Measurements from ENCODE around the gene LIPC.

LIPC gene

GRCh38 chr15:58509556-58509955, 77.8 kb downstream of the LIPC start:
- no peak overlapping the region for H3K4me3 ChIP-seq (ENCODE audit: low read depth in 1 of 2, low read length in 2 of 2)
- H3K9me3 ChIP-seq (ENCODE audit: insufficient read depth, low read length, severe bottlenecking) = no peaks in the 10 kb centered on the region
- H3K4me1 ChIP-seq (ENCODE audit: insufficient read depth, low read length) = no peaks in the 10 kb centered on the region
- ATAC-seq (ENCODE audit: insufficient read depth, low read depth) = no peak
- H3K4me2 ChIP-seq (ENCODE audit: insufficient read depth, low read length) = no peak overlapping the region
- no peak for TF ChIP-seq CTCF (IDR thresholded peaks at IDR 0.05; ENCODE audit: borderline replicate concordance, extremely low read depth, low read length, poor library complexity, severe bottlenecking)
- TF ChIP-seq EZH2 (IDR thresholded peaks at IDR 0.05; ENCODE audit: borderline replicate concordance, low read depth, low read length, severe bottlenecking) = no peak
- no peak for DNase-seq
- H4K20me1 ChIP-seq (ENCODE audit: insufficient read depth, low read length) = no peaks in the 10 kb centered on the region
- H3K9ac ChIP-seq (ENCODE audit: low read depth, low read length) = no peak overlapping the region
- no peaks in the 10 kb centered on the region for H3K79me2 ChIP-seq (ENCODE audit: insufficient read depth, low read length)
- H3K27ac ChIP-seq (ENCODE audit: low read length) = no peak overlapping the region
- H3K27me3 ChIP-seq (ENCODE audit: insufficient read depth, low read length, poor library complexity) = no peaks in the 10 kb centered on the region
- H2AFZ ChIP-seq (ENCODE audit: low read depth, low read length) = no peak overlapping the region
- no peaks in the 10 kb centered on the region for H3K36me3 ChIP-seq (ENCODE audit: insufficient read depth, low read length)

GRCh38 chr15:58510715-58511598, 79.2 kb downstream of the LIPC start:
- TF ChIP-seq CTCF (IDR thresholded peaks at IDR 0.05; ENCODE audit: borderline replicate concordance, extremely low read depth, low read length, poor library complexity, severe bottlenecking) = no peak
- no peak for TF ChIP-seq EZH2 (IDR thresholded peaks at IDR 0.05; ENCODE audit: borderline replicate concordance, low read depth, low read length, severe bottlenecking)
- H3K9me3 ChIP-seq (ENCODE audit: insufficient read depth, low read length, severe bottlenecking) = no peaks in the 10 kb centered on the region
- DNase-seq (no peak), ATAC-seq (ENCODE audit: insufficient read depth, low read depth) (no peak)
- H3K4me1 ChIP-seq (ENCODE audit: insufficient read depth, low read length) = peaks cover 5% of the 10 kb centered on the region
- no peak overlapping the region for H3K27ac ChIP-seq (ENCODE audit: low read length)
- H3K27me3 ChIP-seq (ENCODE audit: insufficient read depth, low read length, poor library complexity) = no peaks in the 10 kb centered on the region
- H3K36me3 ChIP-seq (ENCODE audit: insufficient read depth, low read length) = no peaks in the 10 kb centered on the region
- no peak overlapping the region for H3K9ac ChIP-seq (ENCODE audit: low read depth, low read length)
- no peak overlapping the region for H2AFZ ChIP-seq (ENCODE audit: low read depth, low read length)
- H3K4me2 ChIP-seq (ENCODE audit: insufficient read depth, low read length) = no peak overlapping the region
- H4K20me1 ChIP-seq (ENCODE audit: insufficient read depth, low read length) = no peaks in the 10 kb centered on the region
- H3K79me2 ChIP-seq (ENCODE audit: insufficient read depth, low read length) = no peaks in the 10 kb centered on the region
- H3K4me3 ChIP-seq (ENCODE audit: low read depth in 1 of 2, low read length in 2 of 2) = no peak overlapping the region

GRCh38 chr15:58511599-58511987, 79.8 kb downstream of the LIPC start:
- no peak for DNase-seq
- no peak for ATAC-seq (ENCODE audit: insufficient read depth, low read depth)
- Histone ChIP-seq H3K27ac (ENCODE audit: low read length) (no peak overlapping the region), H3K4me2 (ENCODE audit: insufficient read depth, low read length) (no peak overlapping the region), H3K36me3 (ENCODE audit: insufficient read depth, low read length) (no peaks in the 10 kb centered on the region), H3K79me2 (ENCODE audit: insufficient read depth, low read length) (no peaks in the 10 kb centered on the region), H3K9me3 (ENCODE audit: insufficient read depth, low read length, severe bottlenecking) (no peaks in the 10 kb centered on the region), H4K20me1 (ENCODE audit: insufficient read depth, low read length) (no peaks in the 10 kb centered on the region), H3K4me1 (ENCODE audit: insufficient read depth, low read length) (peaks cover 11% of the 10 kb centered on the region), H3K9ac (ENCODE audit: low read depth, low read length) (no peak overlapping the region), H3K4me3 (ENCODE audit: low read depth in 1 of 2, low read length in 2 of 2) (no peak overlapping the region), H3K27me3 (ENCODE audit: insufficient read depth, low read length, poor library complexity) (no peaks in the 10 kb centered on the region), H2AFZ (ENCODE audit: low read depth, low read length) (no peak overlapping the region)
- TF ChIP-seq EZH2 (IDR thresholded peaks at IDR 0.05; ENCODE audit: borderline replicate concordance, low read depth, low read length, severe bottlenecking) (no peak), CTCF (IDR thresholded peaks at IDR 0.05; ENCODE audit: borderline replicate concordance, extremely low read depth, low read length, poor library complexity, severe bottlenecking) (no peak)

Data from DND-41 (cell line).